GM18909 (cell line): Measurements from ENCODE around the gene PKNOX1.
"Not testable (repeated sequence)": the region's sequence is repeated elsewhere in the genome, so short reads cannot be mapped to it uniquely, and the experiment has no call there.

ENCODE experiments used
- ATAC-seq: cut with Tn5 transposase; IDR thresholded peaks from one replicate; pipeline ENCODE4 v1.9.1; 2021; ENCODE audit warnings: mild to moderate bottlenecking; ENCODE audit not compliant: unreplicated experiment, poor library complexity

PKNOX1 gene

GRCh38 chr21:42981214-42981523, 6.8 kb downstream of the PKNOX1 start:
- no peak for ATAC-seq

DNA sequence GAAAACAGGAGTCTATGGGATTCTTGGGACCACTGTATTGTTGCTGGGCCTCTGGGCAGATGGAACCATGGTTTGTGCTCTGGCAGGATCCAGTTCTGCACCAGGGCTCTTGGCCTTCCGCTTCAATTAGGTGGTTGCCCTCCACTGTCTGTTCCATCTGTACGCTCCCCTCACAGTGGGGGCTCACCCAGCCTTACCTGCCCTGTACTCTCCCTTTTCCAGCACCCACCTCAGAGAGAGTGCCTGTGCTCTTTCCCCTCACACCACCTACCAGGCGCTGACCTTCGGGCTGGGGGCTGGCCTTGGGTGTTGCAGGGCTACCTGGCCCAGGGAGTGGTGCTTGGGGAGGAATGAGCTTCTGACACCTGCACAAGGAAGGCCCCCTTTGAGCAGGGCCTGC, 7.5 kb downstream of the PKNOX1 start:
- no peak for ATAC-seq

DNA sequence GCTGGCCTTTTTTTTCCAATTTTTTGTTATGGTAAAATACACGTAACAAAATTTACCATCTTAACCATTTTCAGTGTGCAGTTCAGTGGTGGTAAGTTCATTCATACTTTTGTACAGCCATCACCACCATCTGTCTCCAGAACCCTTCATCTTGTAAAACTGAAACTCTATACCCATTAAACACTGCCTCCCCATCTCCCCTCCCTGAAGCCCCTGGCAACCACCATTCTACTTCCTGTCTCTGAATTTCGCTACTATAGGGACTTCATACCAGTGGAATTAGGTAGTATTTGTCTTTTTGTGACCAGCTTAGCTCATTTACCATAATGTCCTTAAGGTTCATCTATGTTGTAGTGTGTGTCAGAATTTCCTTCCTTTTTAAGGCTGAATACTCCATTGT, 8.7 kb downstream of the PKNOX1 start:
- ATAC-seq = no peak

- no peak for ATAC-seq
Measured at GRCh38 chr21:42983869-42984268, 9.5 kb downstream of the PKNOX1 start.

DNA sequence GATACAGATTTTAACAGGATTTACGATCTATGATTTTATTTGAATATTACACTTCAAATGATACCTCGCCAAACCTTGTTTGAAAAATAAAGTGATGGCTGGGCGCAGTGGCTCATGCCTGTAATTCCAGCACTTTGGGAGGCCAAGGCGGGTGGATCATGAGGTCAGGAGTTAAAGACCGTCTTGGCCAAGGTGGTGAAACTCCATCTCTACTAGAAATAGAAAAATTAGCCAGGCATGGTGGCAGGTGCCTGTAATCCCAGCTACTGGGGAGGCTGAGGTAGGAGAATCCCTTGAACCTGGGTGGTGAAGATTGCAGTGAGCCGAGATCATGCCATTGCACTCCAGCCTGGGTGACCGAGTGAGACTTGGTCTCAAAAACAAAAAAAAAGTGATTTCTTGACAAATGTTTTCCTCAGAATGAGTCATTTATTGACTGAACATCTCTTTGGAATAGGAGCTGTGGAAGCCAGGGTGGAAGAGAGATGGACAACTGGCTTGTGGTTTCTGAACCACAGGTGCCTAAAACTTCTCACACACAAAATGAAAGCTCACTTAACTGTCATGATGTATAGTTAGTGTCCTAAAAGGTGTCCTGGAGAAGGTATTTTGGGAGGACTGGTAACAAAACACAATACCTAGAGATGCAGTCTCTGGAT, 11.9 kb downstream of the PKNOX1 start:
- ATAC-seq = no peak

- no peak for ATAC-seq
Measured at GRCh38 chr21:42988236-42988965, 14.0 kb downstream of the PKNOX1 start.

GRCh38 chr21:42989370-42989769, 15.0 kb downstream of the PKNOX1 start:
- ATAC-seq = not testable (repeated sequence)

GRCh38 chr21:42989816-42990650, 15.7 kb downstream of the PKNOX1 start:
- no peak for ATAC-seq

- ATAC-seq = no peak
Measured at GRCh38 chr21:42991992-42992740, 17.8 kb downstream of the PKNOX1 start.

DNA sequence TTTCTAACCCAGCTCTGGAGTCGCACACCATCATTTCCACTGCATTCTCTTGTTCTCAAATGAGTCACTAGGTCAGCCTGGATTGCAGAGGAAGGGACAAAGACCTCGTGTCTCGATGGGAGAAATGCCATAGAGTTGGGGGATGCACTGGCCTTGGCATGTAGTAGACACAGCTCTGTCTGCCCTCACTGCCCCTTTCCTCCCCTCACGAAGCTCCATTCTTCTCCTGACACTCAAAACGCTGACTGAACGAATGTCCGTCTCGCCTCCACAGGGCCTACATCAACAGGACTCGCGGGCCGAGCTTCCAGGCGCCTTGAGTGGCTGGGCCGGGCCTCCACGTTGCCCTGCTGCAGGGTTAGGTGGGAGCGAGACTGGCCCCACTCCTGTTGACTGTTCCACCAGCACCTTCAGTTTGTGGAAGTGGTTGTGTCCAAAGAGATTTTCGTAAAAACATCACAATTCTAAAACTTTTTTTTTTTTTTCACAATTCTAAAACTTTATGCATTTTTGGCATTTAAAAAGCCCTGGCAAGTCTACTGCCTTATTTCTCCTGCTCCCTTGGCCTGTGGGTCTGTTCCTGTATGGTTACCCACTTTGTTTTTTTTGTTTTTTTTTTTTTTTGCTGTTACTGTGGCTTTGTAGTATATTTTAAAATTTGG, 18.8 kb downstream of the PKNOX1 start:
- no peak for ATAC-seq

- no peak for ATAC-seq
Measured at GRCh38 chr21:42997053-42997452, 22.7 kb downstream of the PKNOX1 start.

DNA sequence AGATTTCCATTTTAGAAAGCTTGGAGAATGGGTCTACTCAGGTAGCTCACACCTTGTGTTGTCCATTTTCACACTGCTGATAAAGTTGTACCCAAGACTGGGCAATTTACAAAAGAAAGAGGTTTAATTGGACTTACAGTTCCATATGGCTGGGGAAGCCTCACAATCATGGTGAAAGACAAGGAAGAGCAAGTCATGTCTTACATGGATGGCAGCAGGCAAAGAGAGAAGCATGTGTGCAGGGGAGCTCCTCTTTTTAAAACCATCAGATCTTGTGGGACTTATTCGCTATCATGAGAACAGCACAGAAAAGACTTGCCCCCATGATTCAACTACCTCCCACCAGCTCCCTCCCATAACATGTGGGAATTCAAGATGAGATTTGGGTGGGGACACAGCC, 23.6 kb downstream of the PKNOX1 start:
- not testable (repeated sequence) for ATAC-seq

DNA sequence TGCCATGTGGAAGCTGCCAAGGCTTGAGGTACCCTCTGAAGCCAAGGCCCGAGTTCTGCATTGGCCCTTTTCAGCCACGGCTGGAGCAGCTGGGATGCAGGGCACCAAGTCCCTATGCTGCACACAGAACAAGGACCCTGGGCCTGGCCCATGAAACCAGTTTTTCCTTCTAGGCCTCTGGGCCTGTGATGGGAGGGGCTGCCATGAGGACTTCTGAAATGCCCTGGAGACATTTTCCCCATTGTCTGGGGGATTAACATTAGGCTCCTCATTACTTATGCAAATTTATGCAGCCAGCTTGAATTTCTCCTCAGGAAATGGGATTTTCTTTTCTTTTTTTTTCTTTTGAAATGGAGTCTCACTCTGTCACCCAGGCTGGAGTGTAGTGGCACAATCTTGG, 24.8 kb downstream of the PKNOX1 start:
- not testable (repeated sequence) for ATAC-seq

DNA sequence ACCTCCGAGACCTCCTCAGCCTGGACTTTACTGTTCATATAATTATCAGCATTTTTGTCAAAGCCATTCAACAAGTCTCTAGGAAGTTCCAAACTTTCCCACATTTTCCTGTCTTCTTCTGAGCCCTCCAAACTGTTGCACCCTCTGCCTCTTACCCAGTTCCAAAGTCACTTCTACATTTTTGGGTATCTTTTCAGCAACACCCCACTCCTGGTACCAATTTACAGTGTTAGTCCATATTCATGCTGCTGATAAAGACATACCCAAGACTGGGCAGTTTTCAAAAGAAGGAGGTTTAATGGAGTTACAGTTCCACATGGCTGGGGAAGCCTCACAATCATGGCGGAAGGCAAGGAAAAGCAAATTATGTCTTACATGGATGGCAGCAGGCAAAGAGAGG, 25.7 kb downstream of the PKNOX1 start:
- not testable (repeated sequence) for ATAC-seq

DNA sequence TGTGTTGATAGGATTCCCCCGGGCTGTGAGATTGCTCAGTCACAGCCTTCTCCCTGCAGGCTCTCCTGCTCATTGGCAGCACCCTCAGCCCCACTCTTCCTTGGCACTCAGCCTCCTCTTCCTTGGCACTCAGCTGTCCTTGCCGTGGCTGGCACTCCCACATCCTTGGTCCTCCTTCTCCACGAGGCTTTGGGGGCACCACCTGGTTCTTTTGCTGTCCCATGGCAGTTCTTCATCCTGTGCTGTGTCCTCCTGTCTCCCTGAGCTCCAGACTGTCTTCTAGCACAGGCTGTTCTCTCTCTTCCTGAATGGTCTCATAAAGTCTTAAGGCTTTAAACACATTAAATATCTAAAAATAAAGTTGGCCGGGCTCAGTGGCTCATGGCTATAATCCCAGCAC, 27.0 kb downstream of the PKNOX1 start:
- no peak for ATAC-seq

- ATAC-seq = no peak
Measured at GRCh38 chr21:43004926-43005325, 30.6 kb downstream of the PKNOX1 start.

DNA sequence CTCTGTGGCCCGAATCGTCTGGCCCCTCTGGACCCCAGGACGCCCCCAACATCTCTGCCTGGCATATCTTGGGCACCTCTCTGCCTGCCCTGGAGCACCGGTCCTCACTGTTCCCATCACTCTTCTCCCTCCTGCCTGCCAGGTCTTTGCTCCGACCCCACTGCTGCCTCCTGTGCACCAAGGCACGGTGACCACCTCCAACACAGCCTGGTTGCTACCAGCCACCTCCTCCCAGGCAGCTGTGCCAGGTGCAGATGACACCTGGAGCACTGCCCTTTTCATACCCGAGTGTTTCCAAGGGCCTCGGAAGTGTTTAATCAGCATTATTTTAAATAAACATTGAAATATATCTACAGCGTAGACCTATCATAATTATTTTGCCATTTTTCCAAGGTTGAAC, 31.3 kb downstream of the PKNOX1 start:
- no peak for ATAC-seq

DNA sequence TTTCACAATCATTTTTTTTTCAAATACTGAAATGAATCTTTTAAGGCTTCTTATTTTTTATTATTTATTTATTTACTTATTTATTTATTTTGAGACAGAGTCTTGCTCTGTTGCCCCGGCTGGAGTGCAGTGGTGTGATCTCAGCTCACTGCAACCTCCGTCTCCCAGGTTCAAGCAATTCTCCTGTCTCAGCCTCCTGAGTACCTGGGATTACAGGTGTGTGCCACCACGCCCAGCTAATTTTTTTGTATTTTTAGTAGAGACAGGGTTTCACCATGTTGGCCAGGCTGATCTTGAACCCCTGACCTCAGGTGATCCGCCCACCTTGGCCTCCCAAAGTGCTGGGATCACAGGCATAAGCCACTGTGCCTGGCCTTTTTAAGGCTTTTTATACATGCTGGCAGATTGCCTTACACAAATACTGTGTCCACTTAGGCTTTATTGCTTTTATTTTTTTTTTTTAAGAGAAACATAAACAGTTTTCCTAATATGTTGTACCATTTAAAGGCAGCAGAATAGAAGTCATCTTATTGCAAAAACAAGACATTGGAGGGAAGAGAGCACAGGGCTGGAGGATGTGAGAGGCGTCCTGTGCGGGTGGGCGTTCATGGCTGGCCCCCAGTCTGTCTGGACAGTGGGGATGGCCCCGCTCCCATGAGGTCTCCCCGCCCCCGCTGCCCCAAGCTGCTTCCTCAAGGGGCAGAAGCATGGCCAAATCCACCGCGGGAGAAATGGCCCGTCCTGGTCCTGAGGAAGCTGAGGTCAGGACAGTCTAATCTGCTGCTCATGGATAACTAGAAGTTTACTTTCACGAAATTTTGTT, 31.9 kb downstream of the PKNOX1 start:
- ATAC-seq = not testable (repeated sequence)

DNA sequence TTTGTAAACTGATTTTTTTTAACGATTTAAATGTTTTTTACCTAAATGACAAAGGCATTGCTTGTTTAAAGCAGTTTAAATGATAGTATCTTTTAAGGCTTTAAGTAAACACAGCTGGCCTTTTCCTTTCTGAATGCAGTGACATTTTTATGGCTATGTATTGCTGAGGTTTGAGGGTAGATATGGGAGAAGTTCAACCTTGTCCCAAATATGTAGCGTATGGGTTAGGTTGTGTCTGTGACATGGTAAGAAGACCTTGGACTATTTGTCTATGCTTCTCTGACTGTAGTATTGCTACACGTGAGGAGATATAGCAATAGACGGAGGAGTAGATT, 32.5 kb downstream of the PKNOX1 start:
- no peak for ATAC-seq
